Subcutaneous adipose tissue (tissue), 4 donors: ENCODE measurements around the gene PML. TPM values are rescaled to one million over a fixed set of nuclear protein-coding genes. Genes with fewer than 3 reads are reported as not detected.

ENCODE experiments used
- total RNA-seq, 4 donors: library from RNA; depleted of rRNA; stranded (reverse); fragments of >200 nt; gene quantifications; one replicate each; pipeline ENCODE4 v1.1.0, GENCODE V29; 2016
- TF ChIP-seq, protein P1 (sequence below): fragments of 450-650 bp; IDR thresholded peaks from one replicate; pipeline ENCODE4 v1.5.1; 2016; ENCODE audit warnings: low read depth, mild to moderate bottlenecking, control low read depth, antibody characterized with exemption, moderate library complexity

PML gene
- total RNA-seq, 4 donors from 2014 or later: 45.2 to 214 (median 65.5) TPM

DNA sequence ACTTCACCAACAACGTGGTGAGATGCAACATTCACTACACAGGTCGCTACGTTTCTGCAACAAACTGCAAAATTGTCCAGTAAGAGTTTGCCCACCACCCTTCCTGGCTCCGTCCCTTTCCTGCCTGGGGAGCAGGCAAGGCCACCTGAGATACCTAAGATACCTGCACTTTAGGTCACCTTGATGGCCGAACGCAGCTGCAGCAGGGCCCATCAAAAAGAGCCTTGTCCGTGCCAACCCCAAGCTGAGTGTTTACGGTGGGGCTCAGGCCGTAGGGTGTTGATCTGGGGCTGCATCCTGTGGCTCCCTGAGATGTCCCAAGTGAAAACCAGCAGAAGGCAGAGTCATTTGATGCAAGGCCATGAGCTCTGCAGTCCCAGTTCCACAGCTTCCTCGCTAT lies 45.0 kb upstream of the PML start:
- TF ChIP-seq, protein P1, sequence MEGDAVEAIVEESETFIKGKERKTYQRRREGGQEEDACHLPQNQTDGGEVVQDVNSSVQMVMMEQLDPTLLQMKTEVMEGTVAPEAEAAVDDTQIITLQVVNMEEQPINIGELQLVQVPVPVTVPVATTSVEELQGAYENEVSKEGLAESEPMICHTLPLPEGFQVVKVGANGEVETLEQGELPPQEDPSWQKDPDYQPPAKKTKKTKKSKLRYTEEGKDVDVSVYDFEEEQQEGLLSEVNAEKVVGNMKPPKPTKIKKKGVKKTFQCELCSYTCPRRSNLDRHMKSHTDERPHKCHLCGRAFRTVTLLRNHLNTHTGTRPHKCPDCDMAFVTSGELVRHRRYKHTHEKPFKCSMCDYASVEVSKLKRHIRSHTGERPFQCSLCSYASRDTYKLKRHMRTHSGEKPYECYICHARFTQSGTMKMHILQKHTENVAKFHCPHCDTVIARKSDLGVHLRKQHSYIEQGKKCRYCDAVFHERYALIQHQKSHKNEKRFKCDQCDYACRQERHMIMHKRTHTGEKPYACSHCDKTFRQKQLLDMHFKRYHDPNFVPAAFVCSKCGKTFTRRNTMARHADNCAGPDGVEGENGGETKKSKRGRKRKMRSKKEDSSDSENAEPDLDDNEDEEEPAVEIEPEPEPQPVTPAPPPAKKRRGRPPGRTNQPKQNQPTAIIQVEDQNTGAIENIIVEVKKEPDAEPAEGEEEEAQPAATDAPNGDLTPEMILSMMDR: no peak

GRCh38 chr15:73950479-73950830 lies 44.1 kb upstream of the PML start:
- TF ChIP-seq, protein P1: no peak

DNA sequence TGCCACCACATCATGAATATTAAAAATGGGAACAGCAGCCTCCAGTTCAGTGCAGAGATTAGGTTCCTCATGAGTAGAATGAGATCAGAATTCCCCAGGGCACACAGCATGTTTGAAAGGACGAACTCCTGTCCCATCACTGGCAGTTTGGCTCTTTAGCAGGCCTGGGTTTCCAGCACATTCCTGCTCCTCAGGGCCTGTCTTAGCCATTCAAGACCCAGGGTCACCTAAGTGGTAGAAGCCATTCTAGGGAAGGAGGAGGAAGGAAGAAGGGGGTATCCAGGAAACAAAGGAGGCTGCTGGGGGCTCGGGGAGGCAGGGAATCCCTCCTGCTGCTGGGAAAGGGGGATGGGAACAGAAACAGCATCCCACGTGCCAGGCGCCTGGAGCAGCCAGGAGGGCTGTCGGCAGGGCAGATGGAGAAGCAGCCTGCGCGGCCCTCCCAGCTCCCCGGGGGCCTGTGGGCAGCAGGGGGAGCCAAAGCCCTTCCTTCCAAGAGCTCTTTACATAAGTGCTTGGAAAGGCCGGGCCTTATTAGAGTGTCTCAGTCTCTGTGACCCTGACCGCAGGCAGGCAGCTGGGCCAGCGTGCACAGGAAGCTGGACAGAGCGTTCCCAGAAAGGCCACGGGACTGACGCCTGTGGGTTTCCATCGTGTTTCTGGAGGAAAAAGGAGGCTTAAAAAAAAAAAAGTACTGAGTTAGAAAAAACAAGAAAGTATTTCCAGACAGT lies 43.5 kb upstream of the PML start:
- TF ChIP-seq, protein P1: no peak

DNA sequence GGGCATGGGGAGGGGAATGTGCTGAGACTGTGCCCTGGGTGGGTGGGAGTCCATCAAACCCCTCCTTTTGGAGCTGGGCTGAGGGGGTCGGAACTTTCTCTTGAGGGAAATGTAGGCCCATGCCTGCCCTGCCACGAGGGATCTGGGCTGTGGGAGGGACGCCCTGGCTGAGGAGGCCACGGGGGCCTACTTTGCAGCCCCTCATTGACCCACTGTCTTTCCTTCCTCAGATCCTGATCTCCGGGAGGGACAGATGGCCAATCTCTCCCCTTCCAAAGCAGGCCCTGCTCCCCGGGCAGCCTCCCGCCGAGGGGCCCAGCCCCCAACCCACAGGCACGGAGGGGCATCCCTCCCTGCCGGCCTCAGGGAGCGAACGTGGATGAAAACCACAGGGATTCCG lies 42.9 kb upstream of the PML start:
- TF ChIP-seq, protein P1: no peak

DNA sequence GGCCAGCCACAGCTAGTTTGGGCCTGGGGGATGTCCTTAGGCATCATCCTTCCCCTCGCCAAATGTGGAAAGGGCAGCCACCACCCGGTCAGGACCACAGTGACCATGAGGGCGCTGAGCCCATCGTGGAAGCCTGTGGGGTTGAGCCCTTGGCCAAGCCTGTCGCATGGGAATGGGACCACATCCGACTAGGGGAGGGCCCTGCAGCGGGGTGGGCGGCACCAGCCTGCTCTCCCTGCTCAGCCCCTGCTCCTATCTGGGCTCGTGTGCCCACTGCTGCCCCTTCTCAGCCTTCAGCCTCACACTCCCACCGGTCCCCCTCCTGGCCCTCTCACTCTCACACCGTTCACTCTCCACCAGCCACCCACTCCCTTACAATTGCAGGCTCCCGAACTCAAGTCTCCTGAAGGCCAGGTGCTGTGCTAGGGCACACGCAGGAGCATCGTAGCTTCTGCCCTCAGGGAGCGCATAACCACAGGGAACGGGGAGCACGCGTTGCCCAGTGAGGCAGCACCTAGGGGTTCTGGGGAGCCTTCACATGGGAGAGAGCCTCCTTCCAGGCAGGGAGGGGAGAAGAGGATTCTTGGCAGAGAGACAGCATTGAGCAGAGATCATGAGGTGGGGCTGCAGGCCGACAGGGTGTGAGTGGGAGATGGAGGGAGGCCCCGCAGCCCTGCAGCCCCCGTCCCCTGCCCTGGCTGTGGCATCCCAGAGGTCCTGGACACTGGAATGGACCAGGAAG lies 42.2 kb upstream of the PML start:
- TF ChIP-seq, protein P1: no peak

- TF ChIP-seq, protein P1: no peak
Measured at GRCh38 chr15:73952913-73953750, 41.4 kb upstream of the PML start.
